IPS-18c (cell line): Measurements from ENCODE around the gene UPP2.

Experiments used
- H3K4me3 ChIP-seq: 2 replicates; pipeline ENCODE4 v1.7.0; 2013; ENCODE audit warnings: low read depth, mild to moderate bottlenecking, low read length, moderate library complexity; ENCODE audit not compliant: insufficient read depth
- H3K9me3 ChIP-seq: one replicate; pipeline ENCODE4 v1.6.1; 2013; ENCODE audit warnings: mild to moderate bottlenecking, low read length, moderate library complexity; ENCODE audit not compliant: control insufficient read depth, insufficient read depth

UPP2 gene

DNA sequence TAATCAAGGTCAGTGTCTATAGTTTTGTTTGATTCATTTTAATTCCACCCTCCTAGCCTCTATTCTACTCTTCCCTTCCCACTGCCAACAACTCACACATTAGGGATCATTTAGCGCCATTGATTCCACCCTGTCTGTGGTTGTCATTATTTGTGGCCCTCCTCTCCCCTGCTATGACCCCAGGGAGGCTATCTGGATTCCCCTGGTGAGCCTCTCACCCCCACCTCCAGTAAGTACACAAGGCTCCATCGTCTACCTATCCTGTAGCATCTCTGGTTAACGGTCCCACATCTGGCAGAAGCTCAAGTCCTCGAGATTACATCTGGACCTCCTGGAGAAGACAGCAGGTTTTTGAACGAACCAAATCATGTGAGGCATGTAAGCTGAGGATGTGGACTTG is 27.4 kb downstream of the UPP2 start:
- Histone ChIP-seq H3K9me3 (no peaks in the 10 kb centered on the region), H3K4me3 (no peak overlapping the region)

DNA sequence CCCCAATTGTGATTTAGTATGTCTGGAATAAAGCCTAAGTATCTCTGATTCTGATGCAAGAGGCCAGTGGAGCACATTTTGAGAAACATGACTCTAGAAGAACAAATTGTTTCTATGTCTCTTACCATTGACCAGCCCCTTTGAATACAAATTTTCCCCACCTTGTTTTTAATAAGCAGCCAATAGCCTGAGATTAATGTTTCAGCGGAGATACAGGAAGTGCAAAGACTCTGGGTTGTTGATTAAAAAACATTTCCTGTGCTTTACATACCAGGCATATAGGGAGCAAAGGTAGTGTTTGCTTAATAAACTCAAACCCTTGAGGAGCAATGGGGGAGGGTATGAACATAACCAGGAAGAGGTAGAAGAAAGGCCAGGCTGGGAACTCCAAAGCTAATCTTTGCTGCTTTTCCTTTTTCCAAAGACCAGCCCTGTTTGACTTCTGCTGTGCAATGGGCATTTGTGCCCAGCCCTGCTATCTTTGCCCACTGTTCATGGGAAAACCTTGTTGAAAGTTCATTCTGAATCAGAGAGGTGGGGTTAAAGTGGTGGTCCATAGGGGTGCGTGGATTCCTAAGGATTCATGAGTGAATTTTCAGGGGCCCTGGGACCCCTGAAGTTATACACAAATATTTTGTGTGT is 29.3 kb downstream of the UPP2 start:
- Histone ChIP-seq H3K9me3 (no peaks in the 10 kb centered on the region), H3K4me3 (no peak overlapping the region)

DNA sequence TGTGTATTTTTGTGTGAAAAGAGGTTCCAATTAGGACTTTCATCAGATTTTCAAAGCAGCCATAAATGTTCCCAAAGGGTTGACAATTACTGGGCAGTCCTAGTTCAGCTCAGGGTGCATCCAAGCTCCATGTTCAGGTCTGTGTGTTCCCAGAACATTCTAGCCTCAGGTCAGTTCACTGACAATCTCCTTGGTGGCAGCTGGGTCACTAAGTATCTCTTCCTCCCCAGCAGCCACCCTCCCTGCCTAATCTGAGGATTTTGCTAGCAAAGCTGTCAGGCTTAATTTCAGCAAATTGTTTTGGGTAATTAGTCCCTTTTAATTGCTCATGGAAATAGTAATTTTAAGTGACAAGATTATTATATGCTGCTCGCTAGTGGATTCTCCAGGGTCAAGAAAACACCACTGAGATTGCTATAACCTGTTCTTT is 29.8 kb downstream of the UPP2 start:
- Histone ChIP-seq H3K4me3 (no peak overlapping the region), H3K9me3 (no peaks in the 10 kb centered on the region)

DNA sequence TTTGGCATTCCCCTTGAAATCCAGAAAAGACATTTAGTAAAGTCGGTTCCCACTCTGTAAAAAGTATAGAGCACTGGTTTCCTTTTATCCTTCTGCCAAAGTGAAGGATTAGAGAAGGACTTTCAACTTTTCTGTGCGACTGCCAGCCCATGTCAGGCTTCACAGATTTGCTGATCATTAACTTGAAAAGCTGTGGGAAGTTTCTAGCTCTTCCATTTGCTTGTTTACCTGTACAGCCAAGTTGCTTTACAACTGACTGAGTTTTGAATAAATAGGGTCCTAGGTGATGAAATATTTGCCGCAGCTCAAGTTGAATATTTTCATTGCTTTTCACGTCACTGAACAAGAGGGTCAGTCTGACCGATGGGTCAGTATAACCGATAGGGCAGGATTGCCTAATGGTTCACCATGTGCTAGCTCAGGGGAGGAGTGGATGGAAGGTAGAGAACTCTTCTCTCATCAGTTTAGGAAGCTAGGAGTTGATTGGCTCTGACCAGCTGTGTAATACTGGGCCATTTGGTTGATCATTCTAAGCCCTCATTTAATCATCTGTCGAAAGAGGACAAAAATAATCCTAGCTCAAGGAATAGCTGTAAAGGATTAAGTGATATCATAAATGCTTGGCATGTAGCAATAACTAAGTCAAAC is 30.4 kb downstream of the UPP2 start:
- no peak overlapping the region for H3K4me3 ChIP-seq
- no peaks in the 10 kb centered on the region for H3K9me3 ChIP-seq

DNA sequence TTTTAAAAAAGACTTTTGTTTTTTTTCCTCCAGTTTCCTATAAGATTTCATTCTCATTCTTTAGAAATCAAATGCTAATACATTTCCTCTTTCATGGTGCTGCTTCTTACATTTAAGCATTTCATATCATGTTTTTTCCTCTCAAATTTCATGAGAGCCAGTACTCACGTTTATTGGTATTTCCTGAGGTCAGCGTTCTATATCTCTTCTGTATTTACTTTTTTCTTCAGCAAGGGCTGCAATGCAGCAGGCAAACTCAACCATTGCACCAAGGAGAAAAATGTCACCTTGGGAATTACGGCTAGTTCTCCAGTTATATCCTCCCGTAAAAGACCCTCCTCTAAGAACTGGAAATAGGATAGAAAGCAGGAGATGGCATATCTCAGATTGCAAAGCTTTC is 32.4 kb downstream of the UPP2 start:
- H3K4me3 ChIP-seq: no peak overlapping the region
- no peaks in the 10 kb centered on the region for H3K9me3 ChIP-seq

DNA sequence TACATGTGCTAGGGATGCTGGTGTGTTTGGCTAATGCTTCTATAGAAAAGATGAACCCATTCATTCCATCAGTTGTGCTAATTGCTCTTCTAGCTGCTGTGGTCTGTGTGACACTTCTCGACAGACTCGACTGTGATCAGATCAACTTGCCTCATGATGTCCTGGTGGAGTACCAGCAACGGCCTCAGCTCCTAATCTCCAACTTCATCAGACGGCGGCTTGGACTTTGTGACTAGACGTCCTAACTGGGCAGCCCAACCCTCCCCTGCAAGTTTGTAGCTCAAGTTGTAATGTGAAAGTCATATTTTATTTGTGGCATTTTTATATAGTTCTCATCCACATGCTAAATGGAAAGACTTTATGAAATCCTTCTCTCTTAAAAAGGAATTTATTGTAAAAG is 33.0 kb downstream of the UPP2 start:
- H3K4me3 ChIP-seq: no peak overlapping the region
- no peaks in the 10 kb centered on the region for H3K9me3 ChIP-seq

DNA sequence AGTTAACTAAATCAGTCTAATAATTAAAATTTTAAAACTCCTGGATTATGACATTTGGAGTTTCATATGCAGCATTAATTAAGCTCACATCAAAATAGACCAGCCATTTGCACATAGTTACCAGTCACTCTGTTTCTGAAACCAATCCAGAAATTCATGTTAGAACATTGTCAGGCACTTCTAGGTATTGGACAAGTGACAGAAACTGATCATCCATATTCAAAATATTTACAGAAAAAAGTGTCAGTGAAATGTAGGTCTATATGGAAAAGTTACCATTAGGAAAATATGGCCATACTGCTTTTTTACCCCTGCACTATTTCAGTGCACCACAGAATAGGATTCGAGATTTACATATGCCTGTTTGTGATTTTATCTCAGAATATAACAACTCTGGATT is 33.4 kb downstream of the UPP2 start:
- Histone ChIP-seq H3K9me3 (no peaks in the 10 kb centered on the region), H3K4me3 (no peak overlapping the region)

DNA sequence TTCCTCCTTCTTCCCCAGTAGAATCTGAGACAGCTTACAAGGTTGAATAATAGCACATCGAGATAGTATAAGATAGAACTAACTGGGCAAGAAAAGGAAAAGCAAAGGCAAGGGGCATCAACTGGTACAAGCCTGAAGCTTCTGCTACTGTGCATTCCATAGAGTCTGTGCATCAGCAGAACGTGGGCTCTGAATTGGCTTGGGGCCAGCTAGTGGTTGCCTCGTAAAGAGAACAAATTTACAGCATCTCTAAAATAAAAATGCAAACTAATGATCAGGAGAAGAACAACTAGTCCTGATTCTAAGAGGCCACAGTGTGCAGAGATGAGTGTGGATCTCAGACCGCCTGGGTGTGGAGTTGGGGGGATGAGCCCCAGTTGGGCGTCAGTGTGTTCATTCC is 36.6 kb downstream of the UPP2 start:
- Histone ChIP-seq H3K4me3 (no peak overlapping the region), H3K9me3 (no peaks in the 10 kb centered on the region)

DNA sequence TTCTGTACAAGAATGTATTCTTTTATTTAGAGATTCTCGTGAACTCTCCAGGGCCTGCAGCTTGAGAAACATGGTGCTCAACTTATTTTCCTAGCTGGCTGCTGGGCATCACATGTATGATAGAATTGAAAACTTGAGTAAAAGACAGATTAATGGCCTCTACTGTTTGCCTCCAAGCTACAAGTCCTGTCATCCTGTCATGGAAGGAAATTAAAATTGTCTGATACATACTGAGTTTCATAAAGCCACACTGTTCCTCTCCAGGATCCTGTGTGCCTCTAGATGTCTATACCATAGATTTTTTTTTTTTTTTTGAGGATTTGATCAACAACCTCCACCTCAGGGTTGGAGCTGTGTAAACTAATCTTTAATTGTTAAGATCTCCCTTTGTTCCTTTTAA is 38.5 kb downstream of the UPP2 start:
- Histone ChIP-seq H3K9me3 (peaks cover 2% of the 10 kb centered on the region), H3K4me3 (no peak overlapping the region)

DNA sequence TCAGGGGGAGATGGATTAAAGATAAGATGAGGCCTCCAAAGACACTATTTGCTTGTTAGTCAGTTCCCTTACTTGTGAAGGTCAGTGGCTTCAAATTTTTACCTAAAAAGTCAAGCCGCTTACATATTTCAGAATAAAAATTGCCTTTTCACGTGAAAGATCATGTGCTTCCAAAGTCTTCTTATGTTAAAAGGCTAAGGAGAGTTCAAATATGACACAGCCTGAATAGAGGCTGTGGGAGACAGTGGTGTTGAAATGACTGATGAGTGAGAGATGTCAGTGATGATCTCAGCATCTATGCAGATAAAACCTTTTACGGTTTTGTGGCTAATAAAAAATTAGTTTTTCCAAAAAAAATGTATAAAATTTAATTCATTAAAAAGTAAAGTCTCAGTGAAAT is 40.5 kb downstream of the UPP2 start:
- Histone ChIP-seq H3K4me3 (no peak overlapping the region), H3K9me3 (peaks cover 2% of the 10 kb centered on the region)

DNA sequence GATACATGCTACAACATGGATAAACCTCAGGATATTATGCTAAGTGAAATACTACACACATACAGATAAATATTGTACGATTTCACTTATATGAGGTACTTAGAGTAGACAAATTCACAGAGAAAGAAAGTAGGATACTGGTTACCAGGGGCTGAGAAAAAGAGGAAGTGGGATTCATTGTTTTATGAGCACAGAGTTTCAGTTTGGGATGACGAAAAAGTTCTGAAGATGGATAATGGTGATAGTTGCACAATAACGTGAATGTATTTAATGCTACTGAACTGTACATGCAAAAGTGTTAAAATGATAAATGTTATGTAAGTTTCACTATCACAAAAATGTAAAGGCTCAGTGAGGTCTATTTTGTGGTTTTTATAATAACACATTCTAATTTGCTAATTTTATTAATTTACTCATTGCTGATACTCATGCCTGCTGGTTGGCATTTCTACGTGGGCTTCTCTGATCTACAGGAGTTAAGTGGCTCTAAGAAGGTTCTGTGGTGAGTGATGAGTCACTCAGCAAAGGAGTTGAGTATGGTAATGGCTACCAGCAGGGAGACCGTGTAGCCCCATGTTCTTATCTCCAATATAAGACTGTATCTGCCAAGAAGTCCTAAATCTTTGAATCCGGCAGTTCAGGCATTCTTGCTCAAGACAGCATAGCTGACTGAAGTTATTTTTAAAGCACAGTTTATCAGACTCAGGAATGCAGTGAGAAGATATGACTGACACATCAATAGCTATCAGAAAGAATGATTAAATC is 41.1 kb downstream of the UPP2 start:
- peaks cover 2% of the 10 kb centered on the region for H3K9me3 ChIP-seq
- no peak overlapping the region for H3K4me3 ChIP-seq

DNA sequence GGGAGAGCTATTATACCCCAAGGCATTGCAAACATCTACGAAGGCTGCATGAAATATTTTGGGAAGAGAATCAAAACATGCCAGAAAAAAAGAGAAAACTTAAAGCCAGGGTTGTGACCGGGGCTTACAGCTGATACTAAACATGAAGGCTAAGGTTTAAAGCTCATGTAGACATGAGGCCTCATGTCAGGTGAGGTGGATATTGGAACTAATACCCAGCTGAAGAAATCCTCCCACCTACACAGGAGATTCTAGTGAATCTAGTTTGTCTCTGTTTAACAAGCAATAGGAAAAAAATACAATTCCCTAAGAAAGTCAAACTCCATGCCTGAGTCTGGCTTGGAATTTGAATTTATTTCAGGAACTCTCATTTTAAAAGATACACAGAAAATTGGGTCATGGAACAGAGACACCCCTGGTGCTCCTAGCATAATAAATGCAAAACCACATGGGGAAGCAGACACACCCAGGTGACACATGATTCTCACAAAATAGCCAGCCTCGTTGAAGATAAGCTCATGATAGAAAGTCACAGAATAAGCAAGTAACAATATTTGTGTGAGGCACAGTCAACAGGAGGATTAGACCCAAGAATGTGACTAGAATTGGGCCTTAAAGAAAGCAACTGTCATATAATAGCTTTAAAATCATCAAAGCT is 42.2 kb downstream of the UPP2 start:
- peaks cover 2% of the 10 kb centered on the region for H3K9me3 ChIP-seq
- no peak overlapping the region for H3K4me3 ChIP-seq

DNA sequence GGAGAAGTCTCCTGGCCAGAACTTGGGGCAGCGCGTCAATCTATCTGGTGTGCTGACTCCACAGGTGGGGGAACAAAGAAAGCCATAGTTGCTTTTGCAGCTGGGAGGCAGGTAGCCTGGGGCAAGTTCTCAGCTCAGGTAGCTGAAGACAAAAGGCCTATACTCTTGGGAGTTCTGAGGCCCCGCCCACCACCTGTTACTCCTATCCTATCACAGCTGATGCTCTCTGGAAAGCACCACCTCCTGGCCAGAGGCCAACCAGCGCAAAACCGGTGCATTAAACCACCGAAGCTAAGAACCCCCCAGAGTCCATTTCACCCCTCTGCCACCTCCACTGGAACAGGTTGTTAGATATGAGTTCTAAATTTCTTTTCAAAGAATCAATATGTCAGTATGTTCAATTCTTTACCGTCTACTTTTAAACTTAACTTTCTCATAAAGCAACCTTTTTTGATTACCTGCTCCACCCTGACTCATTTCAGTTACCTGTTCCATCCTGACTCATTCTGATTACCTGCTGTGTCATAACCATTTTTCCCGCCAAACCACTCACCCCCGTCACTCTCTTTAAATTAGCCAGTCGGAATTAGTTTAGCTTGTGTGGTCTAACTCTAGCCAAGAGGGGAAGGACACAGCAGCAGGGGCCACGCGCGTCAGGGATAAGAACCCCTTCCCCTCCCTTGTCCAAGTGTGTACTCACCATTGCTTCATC is 43.4 kb downstream of the UPP2 start:
- no peak overlapping the region for H3K4me3 ChIP-seq
- H3K9me3 ChIP-seq: peaks cover 2% of the 10 kb centered on the region

DNA sequence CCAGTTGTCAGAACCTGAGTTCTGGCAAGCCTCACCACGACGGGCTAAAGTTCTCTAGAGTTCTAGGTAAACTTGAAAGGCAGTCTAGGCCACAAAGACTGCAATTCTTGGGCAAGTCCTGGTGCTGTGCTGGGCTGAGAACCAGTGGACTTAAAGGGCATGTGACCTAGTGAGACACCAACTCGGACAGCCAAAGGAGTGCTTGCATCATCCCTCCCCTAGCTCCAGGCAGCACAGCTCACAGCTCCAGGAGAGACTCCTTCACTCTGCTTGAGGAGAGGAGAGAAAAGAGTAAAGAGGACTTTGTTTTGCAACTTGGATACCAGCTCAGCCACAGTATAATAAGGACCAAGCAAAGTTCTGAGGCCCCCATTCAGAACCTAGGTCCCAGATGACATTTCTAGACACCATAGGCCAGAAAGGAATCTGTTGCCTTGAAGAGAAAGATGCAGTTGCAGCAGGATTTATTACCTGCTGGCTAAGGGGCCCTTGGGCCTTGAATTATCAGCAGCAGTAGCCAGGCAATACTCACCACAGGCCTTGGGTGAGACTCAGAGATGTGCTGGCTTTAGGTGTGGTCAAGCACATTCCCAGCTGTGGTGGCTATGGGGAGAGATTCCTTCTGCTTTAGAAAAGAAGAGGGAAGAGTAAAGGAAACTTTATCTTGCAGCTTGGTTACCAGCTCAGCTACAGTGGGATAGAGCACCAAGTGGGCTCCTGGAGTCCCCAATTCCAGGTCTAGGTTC is 51.8 kb downstream of the UPP2 start:
- Histone ChIP-seq H3K4me3 (no peak overlapping the region), H3K9me3 (no peaks in the 10 kb centered on the region)

DNA sequence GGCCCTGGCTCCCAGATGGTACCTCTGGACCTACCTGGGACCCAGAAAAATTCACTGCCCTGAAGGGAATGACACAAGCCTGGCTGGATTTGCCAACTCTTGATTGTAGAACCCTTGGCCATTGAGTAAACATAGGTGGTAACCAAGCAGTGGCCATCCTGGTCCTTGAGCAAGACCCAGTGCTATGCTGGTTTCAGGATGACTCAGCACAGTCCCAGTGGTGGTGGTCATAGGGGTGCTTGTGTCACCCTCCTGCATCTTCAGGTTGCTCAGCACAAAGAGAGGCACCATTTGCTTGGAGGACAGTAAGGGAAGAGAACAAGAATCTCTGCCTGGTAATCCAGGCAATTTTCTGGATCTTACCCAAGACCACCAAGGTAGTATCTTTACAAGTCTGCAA is 52.9 kb downstream of the UPP2 start:
- Histone ChIP-seq H3K9me3 (no peaks in the 10 kb centered on the region), H3K4me3 (no peak overlapping the region)

DNA sequence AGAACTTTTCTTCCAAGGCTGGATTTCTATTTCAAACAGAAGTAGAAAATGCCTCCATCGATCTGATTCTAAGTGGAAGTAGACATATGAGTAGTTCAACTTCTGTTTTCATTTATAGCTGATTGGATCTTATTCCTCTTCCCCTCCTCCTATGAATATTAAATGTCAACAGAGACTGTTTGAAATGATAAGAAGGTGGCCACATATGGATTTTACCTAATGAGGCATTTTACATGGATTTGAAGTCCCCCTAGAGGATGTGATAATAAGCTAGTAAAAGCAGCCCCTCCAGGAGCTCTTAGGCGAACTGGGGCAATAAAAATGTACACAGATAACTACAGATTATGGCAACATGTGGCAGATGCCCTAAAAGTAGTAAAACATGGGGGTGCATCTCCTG is 71.0 kb downstream of the UPP2 start:
- Histone ChIP-seq H3K4me3 (no peak overlapping the region), H3K9me3 (no peaks in the 10 kb centered on the region)

DNA sequence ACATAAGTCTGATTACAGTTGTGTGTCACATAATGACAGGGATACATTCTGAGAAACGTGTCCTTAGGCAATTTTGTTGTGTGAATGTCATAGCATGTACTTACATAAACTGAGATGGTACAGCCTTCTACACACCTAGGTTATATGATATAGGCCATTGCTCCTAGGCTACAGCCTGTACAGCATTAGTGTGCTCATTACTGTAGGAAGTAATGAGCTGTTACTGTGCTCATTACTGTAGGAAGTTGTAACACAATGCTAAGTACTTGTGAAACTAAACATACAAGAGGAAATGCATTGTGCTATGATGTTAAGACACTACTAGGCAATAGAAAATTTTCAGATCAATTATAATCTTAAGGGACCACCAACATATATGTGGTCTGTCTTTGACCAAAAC is 72.8 kb downstream of the UPP2 start:
- Histone ChIP-seq H3K4me3 (no peak overlapping the region), H3K9me3 (no peaks in the 10 kb centered on the region)
